Measurements from ENCODE around the gene RUFY3.
"Not testable (repeated sequence)": the region's sequence is repeated elsewhere in the genome, so short reads cannot be mapped to it uniquely, and the experiment has no call there.

Gene RUFY3

GRCh38 chr4:70778888-70779422, 57.2 kb downstream of the RUFY3 start:
- DNase-seq (ENCODE audit: low read depth): no peak

GRCh38 chr4:70783096-70783495, 61.3 kb downstream of the RUFY3 start:
- no peak for DNase-seq (ENCODE audit: low read depth)

DNA sequence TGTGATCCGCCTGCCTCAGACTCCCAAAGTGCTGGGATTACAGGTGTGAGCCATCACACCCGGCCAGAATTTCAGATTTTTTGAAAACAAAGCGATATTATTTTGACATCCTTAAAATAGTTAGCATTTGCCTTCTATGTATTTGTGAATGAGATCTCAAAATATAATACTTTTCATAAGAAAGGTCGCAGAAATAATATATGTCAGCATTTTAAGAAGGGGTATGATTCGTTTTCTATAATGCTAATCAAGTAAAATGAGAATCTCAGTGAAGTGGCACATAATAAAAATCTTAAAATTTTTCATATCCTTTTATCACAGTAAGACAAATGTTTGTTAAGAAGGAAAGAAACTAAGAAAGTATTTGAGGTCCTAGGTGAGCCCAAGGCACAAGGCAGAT, 65.7 kb downstream of the RUFY3 start:
- no peak for DNase-seq (ENCODE audit: low read depth)

DNA sequence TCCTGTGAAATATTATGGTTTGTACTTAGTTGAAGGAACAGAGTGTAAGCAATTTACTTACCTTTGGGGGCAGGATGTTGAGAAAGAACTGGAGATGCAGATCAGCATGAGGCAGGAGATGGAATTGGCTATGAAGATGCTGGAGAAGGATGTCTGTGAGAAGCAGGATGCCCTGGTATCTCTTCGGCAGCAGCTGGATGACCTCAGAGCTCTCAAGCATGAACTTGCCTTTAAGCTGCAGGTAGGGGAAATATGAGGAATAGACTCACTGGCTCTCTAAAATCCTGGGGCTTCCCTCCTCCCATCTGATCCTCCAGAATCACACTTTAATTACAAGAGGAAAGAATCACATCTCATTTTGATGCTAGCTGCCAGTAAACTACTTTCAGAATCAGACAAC, 67.0 kb downstream of the RUFY3 start:
- DNase-seq (ENCODE audit: low read depth): no peak

- DNase-seq (ENCODE audit: low read depth): no peak
Measured at GRCh38 chr4:70793626-70794025, 71.9 kb downstream of the RUFY3 start.

DNA sequence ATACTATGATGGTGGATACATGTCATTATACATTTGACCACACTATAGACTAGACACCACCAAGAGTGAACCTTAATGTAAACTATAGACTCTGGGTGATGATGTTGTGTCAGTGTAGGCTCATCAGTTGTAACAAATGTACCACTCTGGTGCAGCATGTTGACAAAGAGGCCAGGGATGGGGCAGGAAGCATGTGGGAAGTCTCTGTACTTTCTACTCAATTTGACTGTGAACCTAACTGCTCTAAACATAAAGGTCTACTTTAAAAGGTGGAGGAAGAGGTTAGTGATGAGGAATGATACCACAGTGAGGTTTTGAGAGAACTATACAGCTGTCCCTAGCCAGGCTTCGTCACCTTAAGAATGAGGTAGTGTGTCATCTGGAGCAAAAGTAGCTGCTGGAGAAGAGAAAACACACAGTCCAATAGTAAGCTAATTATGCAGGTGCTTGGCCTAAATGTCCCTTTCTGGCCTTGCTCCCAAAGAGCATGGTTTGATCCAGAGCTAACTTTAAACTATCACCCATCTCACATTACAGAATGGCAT, 79.6 kb downstream of the RUFY3 start:
- DNase-seq (ENCODE audit: low read depth): no peak

- no peak for DNase-seq (ENCODE audit: low read depth)
Measured at GRCh38 chr4:70802928-70803580, 81.3 kb downstream of the RUFY3 start.

DNA sequence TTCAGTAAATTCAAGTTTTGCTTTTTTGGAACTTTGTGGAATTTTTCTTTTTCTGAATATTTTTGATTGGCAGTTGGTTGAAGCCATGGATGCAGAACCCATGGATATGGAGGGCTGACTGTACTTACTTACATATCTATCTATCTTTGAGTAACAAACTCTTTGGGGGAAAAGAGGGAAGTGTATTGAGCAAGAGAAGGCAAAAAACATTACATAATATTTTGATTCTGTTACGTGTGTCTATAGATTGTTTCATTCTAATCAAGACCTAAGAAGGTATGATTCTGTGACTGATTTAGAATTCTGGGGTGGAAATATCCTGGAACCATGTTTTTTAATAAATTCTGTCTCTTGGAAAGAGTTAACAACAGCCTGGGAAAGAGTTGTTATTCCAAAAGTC, 86.4 kb downstream of the RUFY3 start:
- no peak for DNase-seq (ENCODE audit: low read depth)

- DNase-seq (ENCODE audit: low read depth): no peak
Measured at GRCh38 chr4:70815370-70815769, 93.6 kb downstream of the RUFY3 start.

GRCh38 chr4:70816894-70817293, 95.1 kb downstream of the RUFY3 start:
- DNase-seq (ENCODE audit: low read depth): no peak

DNA sequence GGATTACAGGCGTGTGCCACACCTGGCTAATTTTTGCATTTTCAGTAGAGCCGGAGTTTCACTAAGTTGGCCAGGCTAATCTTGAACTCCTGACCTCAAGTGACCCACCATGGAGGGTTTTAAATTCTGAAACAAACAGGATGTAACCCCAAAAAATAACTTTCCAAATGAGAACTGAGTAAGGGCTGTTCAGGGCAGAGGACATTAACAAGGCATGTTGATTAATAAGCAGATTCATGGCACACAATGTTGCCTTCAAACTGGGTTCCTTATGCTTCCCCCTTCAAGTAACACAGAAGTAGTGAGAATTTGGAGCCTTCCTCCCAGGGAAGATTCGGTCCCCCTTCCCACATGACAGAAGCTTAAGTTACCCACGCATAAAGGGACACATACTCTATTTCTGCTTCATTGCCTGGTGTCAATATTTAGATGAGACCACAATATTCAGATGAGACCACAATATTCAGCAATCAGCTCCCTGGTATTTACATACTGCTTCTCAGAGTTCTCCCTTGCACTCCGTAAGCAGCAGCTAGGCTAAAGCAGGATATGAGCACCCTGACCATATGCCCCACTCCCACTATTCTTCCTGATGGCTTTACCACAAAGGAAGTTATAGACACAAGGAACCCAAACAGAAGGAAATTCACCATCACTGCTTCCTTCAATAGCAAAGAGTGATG, 96.5 kb downstream of the RUFY3 start:
- no peak for DNase-seq (ENCODE audit: low read depth)

- DNase-seq (ENCODE audit: low read depth): peak; percentile 6
Measured at GRCh38 chr4:70818921-70819320, 97.2 kb downstream of the RUFY3 start.

GRCh38 chr4:70829015-70829414, 107.3 kb downstream of the RUFY3 start:
- no peak for DNase-seq (ENCODE audit: low read depth)

DNA sequence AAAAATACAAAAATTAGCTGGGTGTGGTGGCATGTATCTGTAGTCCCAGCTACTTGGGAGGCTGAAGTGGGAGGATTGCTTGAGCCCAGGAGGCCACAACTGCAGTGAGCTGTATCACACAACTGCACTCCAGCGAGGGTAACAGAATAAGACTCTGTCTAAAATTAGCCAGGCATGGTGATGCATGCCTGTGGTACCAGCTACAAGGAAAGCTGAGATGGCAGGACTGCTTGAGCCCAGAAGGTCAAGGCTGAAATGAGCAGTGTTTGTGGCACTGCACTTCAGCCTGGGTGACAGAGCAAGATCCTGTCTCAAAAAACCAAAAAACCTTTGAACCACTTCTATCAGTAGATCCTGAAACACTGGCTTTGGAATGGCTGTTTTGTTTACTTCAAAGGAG, 107.7 kb downstream of the RUFY3 start:
- DNase-seq (ENCODE audit: low read depth): no peak

DNA sequence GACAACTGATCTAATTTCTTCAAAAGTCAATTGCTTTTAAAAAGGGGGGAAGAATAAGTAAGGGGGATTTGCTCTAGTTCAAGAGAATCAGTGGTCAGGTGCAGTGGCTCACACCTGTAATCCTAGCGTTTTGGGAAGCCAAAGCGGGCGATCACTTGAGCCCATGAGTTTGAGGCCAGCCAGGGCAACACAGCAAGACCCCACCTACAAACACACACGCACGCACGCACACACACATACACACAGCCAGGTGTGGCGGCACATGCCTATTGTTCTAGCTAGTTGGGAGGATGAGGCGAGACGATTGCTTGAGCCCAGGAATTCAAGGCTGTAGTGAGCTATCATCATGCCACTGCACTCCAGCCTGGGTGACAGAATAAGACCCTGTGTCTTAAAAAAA, 108.3 kb downstream of the RUFY3 start:
- DNase-seq (ENCODE audit: low read depth): no peak

GRCh38 chr4:70831293-70831692, 109.5 kb downstream of the RUFY3 start:
- DNase-seq (ENCODE audit: low read depth): no peak

GRCh38 chr4:70833675-70834074, 111.9 kb downstream of the RUFY3 start:
- peak; percentile 16 for DNase-seq (ENCODE audit: low read depth)

DNA sequence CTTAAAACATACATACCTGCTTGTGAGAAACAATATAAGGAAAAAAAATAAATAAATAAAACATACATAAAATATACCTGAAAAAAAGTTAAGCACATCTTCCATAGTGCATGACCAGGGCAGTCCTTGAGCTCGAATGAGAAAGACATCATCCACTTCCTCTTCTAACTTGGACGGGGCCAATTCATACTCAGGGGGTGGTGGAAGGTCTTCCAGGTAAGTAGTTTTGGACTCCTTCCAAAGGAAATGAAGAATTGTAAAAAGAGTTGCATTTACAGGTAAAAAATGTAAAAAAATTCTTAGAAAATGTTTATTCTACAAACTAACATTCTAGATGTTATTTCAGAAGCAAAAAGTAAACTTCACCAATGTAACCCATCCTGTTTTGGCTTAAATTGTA, 114.3 kb downstream of the RUFY3 start:
- no peak for DNase-seq (ENCODE audit: low read depth)

GRCh38 chr4:70838204-70838603, 116.4 kb downstream of the RUFY3 start:
- DNase-seq (ENCODE audit: low read depth): peak; percentile 14

DNA sequence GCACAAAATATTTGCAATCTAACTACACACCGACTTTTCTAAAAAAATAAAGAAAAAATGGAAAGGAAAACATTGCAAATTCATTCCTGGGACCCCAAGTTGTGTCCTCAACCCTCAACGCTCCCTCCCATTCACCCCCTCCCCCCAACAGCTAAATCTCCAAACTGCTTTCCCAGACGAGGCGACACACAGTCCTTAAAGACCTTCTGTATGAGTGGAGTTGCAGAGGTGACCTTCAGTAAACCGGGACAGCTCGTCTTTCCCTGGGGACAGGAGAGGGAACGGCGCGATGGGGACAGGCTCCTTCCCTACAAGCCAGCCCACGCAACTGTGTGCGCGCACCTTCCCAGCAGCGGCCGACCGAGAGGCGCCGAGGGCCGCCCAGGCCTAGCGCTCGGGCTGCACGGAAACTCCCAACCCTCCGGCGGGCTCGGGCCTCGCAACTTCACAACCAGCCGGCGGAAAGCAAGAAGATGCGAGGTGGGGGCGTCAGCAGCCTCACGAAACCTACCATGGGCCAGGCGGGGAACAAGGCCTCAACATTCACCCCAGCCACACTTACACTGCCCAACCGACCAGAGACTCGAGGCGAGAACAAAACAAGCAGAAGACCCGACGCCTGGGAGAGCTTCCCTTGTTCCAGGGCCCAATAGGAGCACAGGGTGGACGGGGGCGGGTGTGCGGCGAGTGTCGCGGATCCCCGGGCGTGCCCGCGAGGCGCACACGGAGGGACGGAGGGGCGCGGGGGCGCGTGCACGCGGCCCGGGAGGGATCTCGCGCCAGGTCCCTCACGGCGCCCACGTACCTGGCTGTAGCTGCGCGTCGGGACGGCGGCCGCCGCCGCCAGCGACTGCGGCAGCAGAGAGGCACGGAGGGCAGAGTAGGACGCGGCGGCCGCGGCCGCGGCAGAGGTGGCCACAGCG, 117.2 kb downstream of the RUFY3 start:
- peak; percentile 49 for DNase-seq (ENCODE audit: low read depth)

- peak; percentile 91 for DNase-seq (ENCODE audit: low read depth)
Measured at GRCh38 chr4:70839589-70840093, 117.9 kb downstream of the RUFY3 start, which contains the start of gene GRSF1. TSS of gene GRSF1 (minus strand) at chr4:70839890. CDS start at chr4:70839827, 63 bp downstream.

GRCh38 chr4:70840137-70840536, 118.4 kb downstream of the RUFY3 start:
- DNase-seq (ENCODE audit: low read depth): not testable (repeated sequence)
